Astrocyte (in vitro differentiated cells and primary cell): Measurements from ENCODE around the gene GPR39. TPM values are rescaled to one million over a fixed set of nuclear protein-coding genes. Genes with fewer than 3 reads are reported as not detected.

ENCODE experiments used
- DNase-seq: peaks from one replicate; pipeline ENCODE4 v3.0.0-alpha.2; 2010; ENCODE audit warnings: low read depth
- FAIRE-seq: peaks from 2 replicates; lab custom pipeline; 2011; peaks lifted over from hg19 to GRCh38; lab: Jason Lieb, UNC
- H2AFZ ChIP-seq: 2 replicates; pipeline ENCODE4 v1.6.0; 2012; ENCODE audit warnings: low read depth, low read length, inconsistent platforms
- H3K27ac ChIP-seq: 2 replicates; pipeline ENCODE4 v1.5.1; 2011; ENCODE audit warnings: low read depth, low read length, inconsistent platforms
- H3K27me3 ChIP-seq: 2 replicates; pipeline ENCODE4 v1.6.0; 2011; ENCODE audit warnings: low read length, inconsistent platforms; ENCODE audit not compliant: insufficient read depth
- H3K36me3 ChIP-seq: 2 replicates; pipeline ENCODE4 v1.5.1; 2011; ENCODE audit warnings: low read length, inconsistent platforms; ENCODE audit not compliant: insufficient read depth
- H3K4me1 ChIP-seq: 2 replicates; pipeline ENCODE4 v1.5.1; 2011; ENCODE audit warnings: low read length, inconsistent platforms; ENCODE audit not compliant: insufficient read depth
- H3K4me2 ChIP-seq: 2 replicates; pipeline ENCODE4 v1.6.0; 2012; ENCODE audit warnings: low read length, inconsistent platforms
- H3K4me3 ChIP-seq: 2 replicates; pipeline ENCODE4 v1.5.1; 2011; ENCODE audit warnings: low read depth, mild to moderate bottlenecking, low read length, inconsistent platforms; ENCODE audit not compliant: insufficient read depth
- H3K79me2 ChIP-seq: 2 replicates; pipeline ENCODE4 v1.6.0; 2012; ENCODE audit warnings: mild to moderate bottlenecking, low read length, inconsistent platforms; ENCODE audit not compliant: insufficient read depth
- H3K9ac ChIP-seq: 2 replicates; pipeline ENCODE4 v1.6.0; 2012; ENCODE audit warnings: mild to moderate bottlenecking, low read length, inconsistent platforms
- H3K9me3 ChIP-seq: 2 replicates; pipeline ENCODE4 v1.5.1; 2012; ENCODE audit warnings: low read depth, mild to moderate bottlenecking, low read length, inconsistent platforms; ENCODE audit not compliant: insufficient read depth
- H4K20me1 ChIP-seq: 2 replicates; pipeline ENCODE4 v1.6.0; 2012; ENCODE audit warnings: low read length, inconsistent platforms; ENCODE audit not compliant: insufficient read depth
- H3K27ac Mint-ChIP-seq: one replicate; pipeline ENCODE4 v1.8.0; 2021; ENCODE audit warnings: mild to moderate bottlenecking, mixed read lengths; ENCODE audit not compliant: unreplicated experiment
- H3K27me3 Mint-ChIP-seq: one replicate; pipeline ENCODE4 v1.8.0; 2021; ENCODE audit warnings: low read depth, mixed read lengths; ENCODE audit not compliant: unreplicated experiment
- H3K36me3 Mint-ChIP-seq: one replicate; pipeline ENCODE4 v1.8.0; 2021; ENCODE audit warnings: low read depth, mixed read lengths; ENCODE audit not compliant: unreplicated experiment
- H3K4me1 Mint-ChIP-seq: one replicate; pipeline ENCODE4 v1.8.0; 2021; ENCODE audit warnings: low read depth, mixed read lengths; ENCODE audit not compliant: unreplicated experiment
- H3K4me3 Mint-ChIP-seq: one replicate; pipeline ENCODE4 v1.8.0; 2021; ENCODE audit warnings: mild to moderate bottlenecking, moderate library complexity, mixed read lengths; ENCODE audit not compliant: unreplicated experiment
- H3K9me3 Mint-ChIP-seq: one replicate; pipeline ENCODE4 v1.8.0; 2021; ENCODE audit warnings: mild to moderate bottlenecking, mixed read lengths; ENCODE audit not compliant: unreplicated experiment
- CTCF ChIP-seq: IDR thresholded peaks from 2 replicates; pipeline ENCODE4 v1.5.1; 2011; ENCODE audit warnings: low read depth, mild to moderate bottlenecking, inconsistent platforms, low read length, moderate library complexity; ENCODE audit not compliant: insufficient read depth
- EZH2 ChIP-seq: IDR thresholded peaks from 2 replicates; pipeline ENCODE4 v1.6.1; 2012; ENCODE audit warnings: mild to moderate bottlenecking, low read length, inconsistent platforms; ENCODE audit not compliant: insufficient read depth
- total RNA-seq: library from RNA; stranded (reverse); gene quantifications from 2 replicates; pipeline ENCODE4 v1.2.1, GENCODE V29; 2021

The GPR39 gene
- total RNA-seq, 1 donor from 2014 or later, result 4.4 TPM

- Histone ChIP-seq H3K9me3 (no peaks in the 10 kb centered on the region), H3K4me2 (no peak overlapping the region), H3K79me2 (peaks cover 5% of the 10 kb centered on the region), H2AFZ (no peak overlapping the region), H3K9ac (no peak overlapping the region), H4K20me1 (peaks cover 4% of the 10 kb centered on the region), H3K4me3 (no peak overlapping the region), H3K27me3 (no peaks in the 10 kb centered on the region), H3K4me1 (no peaks in the 10 kb centered on the region), H3K36me3 (no peaks in the 10 kb centered on the region), H3K27ac (no peak overlapping the region)
- no peak overlapping the region for H3K27ac Mint-ChIP-seq
- FAIRE-seq (no peak), DNase-seq (peak; percentile 45)
- H3K4me1 Mint-ChIP-seq, result peaks cover 7% of the 10 kb centered on the region
- H3K4me3 Mint-ChIP-seq, result peak overlapping the region; percentile 20
- TF ChIP-seq CTCF, result no peak
- no peak for TF ChIP-seq EZH2
- H3K36me3 Mint-ChIP-seq, result peaks cover 2% of the 10 kb centered on the region
- H3K9me3 Mint-ChIP-seq, result peaks cover 17% of the 10 kb centered on the region
- H3K27me3 Mint-ChIP-seq, result no peaks in the 10 kb centered on the region
Measured at GRCh38 chr2:132479155-132479554, 62.5 kb downstream of the GPR39 start.

- TF ChIP-seq CTCF (no peak), EZH2 (no peak)
- DNase-seq, result no peak
- Mint-ChIP-seq H3K4me1 (peaks cover 5% of the 10 kb centered on the region), H3K36me3 (peaks cover 2% of the 10 kb centered on the region), H3K27ac (no peak overlapping the region), H3K4me3 (no peak overlapping the region), H3K9me3 (peaks cover 6% of the 10 kb centered on the region), H3K27me3 (no peaks in the 10 kb centered on the region)
- H3K79me2 ChIP-seq, result peaks cover 5% of the 10 kb centered on the region
- H3K27me3 ChIP-seq, result no peaks in the 10 kb centered on the region
- no peak overlapping the region for H3K4me2 ChIP-seq
- H3K27ac ChIP-seq, result no peak overlapping the region
- H3K9me3 ChIP-seq, result no peaks in the 10 kb centered on the region
- H3K36me3 ChIP-seq, result no peaks in the 10 kb centered on the region
- H4K20me1 ChIP-seq, result peaks cover 4% of the 10 kb centered on the region
- FAIRE-seq, result no peak
- no peak overlapping the region for H2AFZ ChIP-seq
- H3K4me1 ChIP-seq, result no peaks in the 10 kb centered on the region
- no peak overlapping the region for H3K9ac ChIP-seq
- no peak overlapping the region for H3K4me3 ChIP-seq
Measured at GRCh38 chr2:132482821-132483220, 66.2 kb downstream of the GPR39 start.

- H2AFZ ChIP-seq, result no peak overlapping the region
- peaks cover 4% of the 10 kb centered on the region for H3K36me3 Mint-ChIP-seq
- no peak overlapping the region for H3K4me3 Mint-ChIP-seq
- TF ChIP-seq EZH2 (no peak), CTCF (no peak)
- H3K9ac ChIP-seq, result no peak overlapping the region
- FAIRE-seq (no peak), DNase-seq (no peak)
- H3K9me3 Mint-ChIP-seq, result peaks cover 9% of the 10 kb centered on the region
- peaks cover 5% of the 10 kb centered on the region for H3K79me2 ChIP-seq
- peaks cover 4% of the 10 kb centered on the region for H4K20me1 ChIP-seq
- H3K36me3 ChIP-seq, result no peaks in the 10 kb centered on the region
- H3K4me1 ChIP-seq, result no peaks in the 10 kb centered on the region
- no peaks in the 10 kb centered on the region for H3K4me1 Mint-ChIP-seq
- no peak overlapping the region for H3K27ac ChIP-seq
- no peak overlapping the region for H3K4me2 ChIP-seq
- no peaks in the 10 kb centered on the region for H3K27me3 ChIP-seq
- H3K9me3 ChIP-seq, result no peaks in the 10 kb centered on the region
- no peaks in the 10 kb centered on the region for H3K27me3 Mint-ChIP-seq
- no peak overlapping the region for H3K4me3 ChIP-seq
- no peak overlapping the region for H3K27ac Mint-ChIP-seq
Measured at GRCh38 chr2:132484144-132484543, 67.5 kb downstream of the GPR39 start.
